HUES64 (cell line): ENCODE data around the gene TSR1.

Experiments
- H3K27ac ChIP-seq: 2 replicates; pipeline ENCODE4 v1.7.0; 2013; ENCODE audit warnings: low read depth, low read length, inconsistent platforms
- H3K27me3 ChIP-seq: 2 replicates; pipeline ENCODE4 v1.6.1; 2013; ENCODE audit warnings: mild to moderate bottlenecking, low read length; ENCODE audit not compliant: insufficient read depth
- H3K36me3 ChIP-seq: 2 replicates; pipeline ENCODE4 v1.6.1; 2013; ENCODE audit warnings: mild to moderate bottlenecking, low read length; ENCODE audit not compliant: insufficient read depth
- H3K4me1 ChIP-seq: 2 replicates; pipeline ENCODE4 v1.6.1; 2013; ENCODE audit warnings: mild to moderate bottlenecking, low read length, moderate library complexity; ENCODE audit not compliant: insufficient read depth
- H3K4me3 ChIP-seq: 2 replicates; pipeline ENCODE4 v1.5.1; 2013; ENCODE audit warnings: mild to moderate bottlenecking, low read length, moderate library complexity
- H3K9ac ChIP-seq: 2 replicates; pipeline ENCODE4 v1.6.1; 2013; ENCODE audit warnings: mild to moderate bottlenecking, low read depth, low read length
- H3K9me3 ChIP-seq: 2 replicates; pipeline ENCODE4 v1.6.1; 2013; ENCODE audit warnings: low read depth, low read length; ENCODE audit not compliant: insufficient read depth
- WGBS: fragments of 150-250, 120-280 bp; methylation state at CpG from one replicate; pipeline ENCODE4 v1.1.7; 2013; ENCODE audit warnings: missing lambda C conversion rate; 5-methylcytosine and 5-hydroxymethylcytosine counted together

Gene TSR1

GRCh38 chr17:2277429-2278170 is 58.7 kb downstream of the TSR1 start:
- Histone ChIP-seq H3K27me3 (no peaks in the 10 kb centered on the region), H3K9ac (no peak overlapping the region), H3K4me1 (no peaks in the 10 kb centered on the region), H3K4me3 (no peak overlapping the region), H3K27ac (no peak overlapping the region), H3K9me3 (no peaks in the 10 kb centered on the region), H3K36me3 (peaks cover 74% of the 10 kb centered on the region)
- 97% methylated on average over 7 of the region's 9 CpGs for WGBS

GRCh38 chr17:2275722-2276121 is 60.5 kb downstream of the TSR1 start:
- Histone ChIP-seq H3K4me1 (no peaks in the 10 kb centered on the region), H3K27ac (no peak overlapping the region)
- 100% methylated on average over 1 of the region's 1 CpG for WGBS

GRCh38 chr17:2274414-2274813 is 61.8 kb downstream of the TSR1 start:
- no peaks in the 10 kb centered on the region for H3K4me1 ChIP-seq
- H3K36me3 ChIP-seq: peaks cover 54% of the 10 kb centered on the region
- no peaks in the 10 kb centered on the region for H3K9me3 ChIP-seq
- no peak overlapping the region for H3K9ac ChIP-seq
- 44% methylated on average over 2 of the region's 2 CpGs for WGBS
- H3K4me3 ChIP-seq: no peak overlapping the region
- H3K27ac ChIP-seq: no peak overlapping the region
- no peaks in the 10 kb centered on the region for H3K27me3 ChIP-seq

More at GRCh38 chr17:2275722-2276121, 60.5 kb downstream of the TSR1 start:
- Histone ChIP-seq H3K4me3 (no peak overlapping the region), H3K9ac (no peak overlapping the region), H3K36me3 (peaks cover 57% of the 10 kb centered on the region), H3K27me3 (no peaks in the 10 kb centered on the region), H3K9me3 (no peaks in the 10 kb centered on the region)
